Renal pelvis (tissue), 4 donors: ENCODE results near the gene DLG2. TPM values are rescaled to one million over a fixed set of nuclear protein-coding genes. Genes with fewer than 3 reads are reported as not detected.
"Not testable (repeated sequence)": the region's sequence is repeated elsewhere in the genome, so short reads cannot be mapped to it uniquely, and the experiment has no call there.

ENCODE experiments used
- DNase-seq: peaks from one replicate; pipeline ENCODE4 v3.0.0-alpha.2; 2013
- polyA plus RNA-seq, 3 donors: library from polyadenylated mRNA; unstranded; fragments of 120-200 nt; gene quantifications; one replicate each; pipeline ENCODE4 v1.2.1, GENCODE V29; 2013; ENCODE audit not compliant: insufficient read length in 3 of 3

The DLG2 gene
- polyA plus RNA-seq, 3 donors: 10.1 to 16.6 (median 13.0) TPM

DNA sequence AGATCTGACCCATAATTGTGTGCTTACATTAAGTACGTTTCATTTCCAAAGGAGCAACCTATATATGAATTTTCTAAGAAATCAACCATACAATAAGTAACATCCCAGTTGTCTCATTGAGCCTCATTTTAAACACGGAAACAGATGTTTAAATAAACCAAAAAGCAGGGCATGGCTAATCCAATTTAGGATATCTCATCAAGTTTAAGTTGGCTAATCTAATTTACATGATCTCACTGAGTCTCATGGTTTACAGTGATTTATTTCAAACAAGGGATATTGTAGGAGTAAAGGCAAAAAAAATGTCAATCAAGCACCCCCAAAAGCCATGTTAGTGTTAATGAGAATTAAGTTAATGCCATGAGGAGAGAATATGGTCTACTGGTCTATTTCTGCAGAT, 1841.2 kb downstream of the DLG2 start:
- DNase-seq: no peak

- no peak for DNase-seq
Observed at GRCh38 chr11:83784419-83784818, 1842.7 kb downstream of the DLG2 start.

DNA sequence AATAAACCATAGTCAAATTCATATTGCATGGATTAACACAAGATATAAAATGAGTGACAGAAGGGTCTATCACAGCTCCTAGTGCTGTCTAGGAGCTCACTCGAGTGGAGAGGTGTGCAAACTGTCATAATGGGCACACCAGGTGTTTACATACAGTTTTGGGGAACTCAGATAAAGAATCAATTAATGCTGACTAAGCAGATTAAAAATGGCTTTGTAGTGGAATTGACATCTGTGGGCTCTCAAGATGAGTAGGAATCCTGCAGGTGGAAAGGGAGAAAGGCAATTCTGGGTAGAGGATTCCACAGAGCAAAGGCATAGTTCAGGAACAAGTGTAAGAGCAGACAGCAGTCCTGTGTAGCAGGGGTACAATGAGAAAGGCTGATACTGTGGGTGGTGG, 1844.8 kb downstream of the DLG2 start:
- DNase-seq: no peak

GRCh38 chr11:83779876-83780275, 1847.3 kb downstream of the DLG2 start:
- DNase-seq: no peak

GRCh38 chr11:83778596-83778995, 1848.5 kb downstream of the DLG2 start:
- no peak for DNase-seq

GRCh38 chr11:83773950-83774880, 1852.9 kb downstream of the DLG2 start:
- DNase-seq: no peak

- DNase-seq: no peak
Observed at GRCh38 chr11:83768489-83768888, 1858.7 kb downstream of the DLG2 start.

DNA sequence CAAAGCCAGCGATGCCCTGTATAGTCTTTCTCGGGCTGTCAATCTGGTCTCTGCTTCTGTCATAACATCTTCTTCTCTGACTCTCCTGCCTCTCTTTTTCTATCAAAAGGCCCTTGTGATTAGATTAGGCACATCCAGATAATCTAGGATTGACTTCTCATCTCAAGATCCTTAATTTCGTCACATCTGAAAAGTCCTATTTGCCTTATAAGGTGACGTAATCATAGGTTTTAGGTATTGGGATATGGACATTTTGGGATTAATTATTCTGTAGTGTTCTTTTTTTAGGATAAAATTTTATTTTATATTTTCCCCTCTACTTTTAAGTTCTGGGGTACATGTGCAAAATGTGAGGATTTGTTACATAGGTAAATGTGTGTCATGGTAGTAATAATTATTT, 1860.2 kb downstream of the DLG2 start:
- no peak for DNase-seq

- no peak for DNase-seq
Observed at GRCh38 chr11:83764643-83765042, 1862.5 kb downstream of the DLG2 start.

DNA sequence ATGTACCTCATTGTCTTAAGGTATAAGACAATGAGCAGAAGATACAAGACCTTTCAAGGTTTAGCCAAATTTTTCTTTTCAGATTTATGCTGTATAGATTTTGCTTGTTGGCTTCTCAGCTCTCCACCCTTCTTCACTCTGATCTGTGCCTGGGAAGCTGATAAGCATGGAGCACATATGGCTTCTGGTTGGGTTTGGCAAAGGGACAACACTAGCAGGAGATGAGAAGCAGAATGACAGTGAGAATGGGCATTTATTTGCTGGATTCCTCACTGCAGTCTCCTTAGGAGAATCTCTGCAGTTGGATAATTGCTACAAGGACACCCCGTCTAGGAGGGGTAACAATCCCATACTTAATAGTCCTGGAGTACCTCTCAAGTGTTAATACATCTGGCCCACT, 1866.2 kb downstream of the DLG2 start:
- no peak for DNase-seq

GRCh38 chr11:83759148-83759547, 1868.0 kb downstream of the DLG2 start:
- no peak for DNase-seq

DNA sequence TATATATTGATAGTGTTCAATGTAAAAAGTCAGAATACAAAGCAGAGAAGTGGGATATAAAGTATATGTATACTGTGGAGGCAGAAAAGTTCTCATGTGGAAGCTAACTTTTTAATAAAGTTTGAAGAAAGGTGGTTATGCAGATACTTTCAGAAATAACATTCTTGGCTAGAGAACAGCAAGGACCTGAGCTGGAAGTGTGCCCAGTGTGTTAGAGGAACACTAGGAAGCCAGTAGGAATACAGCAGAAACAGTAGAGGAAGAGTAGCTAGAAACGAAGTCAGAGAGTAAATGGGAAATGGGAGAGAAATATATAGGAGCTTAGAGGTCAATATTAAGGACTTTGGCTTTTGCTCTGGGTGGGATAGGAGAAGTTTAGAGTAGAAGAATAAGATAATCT, 1876.1 kb downstream of the DLG2 start:
- no peak for DNase-seq

DNA sequence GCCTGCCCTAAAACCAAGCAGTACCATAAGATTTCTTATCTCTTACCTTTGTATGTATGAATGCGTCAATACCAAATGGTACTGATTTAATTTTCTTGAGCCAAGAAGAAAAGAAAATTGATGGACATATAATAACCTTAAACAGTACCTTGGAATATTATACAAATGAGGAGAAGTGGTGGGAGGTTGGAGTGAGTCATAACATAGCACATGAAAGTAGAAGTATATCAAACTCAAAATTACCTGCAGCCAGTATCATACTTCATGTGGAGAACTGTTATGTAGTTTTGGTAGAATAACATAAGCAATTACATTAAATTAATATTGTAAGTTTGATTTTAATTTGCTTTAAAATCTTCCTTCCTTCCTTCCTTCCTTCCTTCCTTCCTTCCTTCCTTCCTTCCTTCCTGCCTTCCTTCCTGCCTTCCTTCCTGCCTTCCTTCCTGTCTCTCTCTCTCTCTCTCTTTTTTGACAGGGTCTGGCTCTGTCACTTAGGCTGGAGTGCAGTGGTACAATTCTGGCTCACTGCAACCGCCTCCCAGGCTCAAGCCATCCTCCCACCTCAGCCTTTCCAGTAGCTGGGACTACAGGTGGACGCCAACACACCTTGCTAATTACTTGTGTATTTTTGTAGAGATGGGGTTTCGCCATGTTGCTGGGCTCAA, 1880.1 kb downstream of the DLG2 start:
- no peak for DNase-seq

- no peak for DNase-seq
Observed at GRCh38 chr11:83744620-83745192, 1882.4 kb downstream of the DLG2 start.

DNA sequence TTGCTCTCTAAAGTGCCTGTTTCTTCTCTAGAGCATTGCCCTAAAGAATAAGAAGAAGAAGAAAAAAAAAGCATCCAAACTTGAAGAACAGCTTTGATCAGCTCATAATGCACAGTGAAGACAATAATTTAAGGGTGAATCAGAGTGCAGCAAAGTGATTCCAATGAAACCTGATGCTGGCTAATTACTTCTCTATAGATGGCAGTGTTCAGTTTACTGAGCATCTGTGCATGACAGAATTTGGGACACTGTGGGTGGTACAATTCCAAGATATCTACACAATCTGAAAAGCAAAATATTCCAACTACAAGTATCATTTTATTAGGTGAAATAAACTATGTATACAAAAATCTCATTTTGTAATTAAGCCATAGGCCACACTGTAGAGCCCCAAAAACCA, 1890.5 kb downstream of the DLG2 start:
- no peak for DNase-seq

- no peak for DNase-seq
Observed at GRCh38 chr11:83734120-83734519, 1893.0 kb downstream of the DLG2 start.

GRCh38 chr11:83731288-83731687, 1895.9 kb downstream of the DLG2 start:
- not testable (repeated sequence) for DNase-seq

DNA sequence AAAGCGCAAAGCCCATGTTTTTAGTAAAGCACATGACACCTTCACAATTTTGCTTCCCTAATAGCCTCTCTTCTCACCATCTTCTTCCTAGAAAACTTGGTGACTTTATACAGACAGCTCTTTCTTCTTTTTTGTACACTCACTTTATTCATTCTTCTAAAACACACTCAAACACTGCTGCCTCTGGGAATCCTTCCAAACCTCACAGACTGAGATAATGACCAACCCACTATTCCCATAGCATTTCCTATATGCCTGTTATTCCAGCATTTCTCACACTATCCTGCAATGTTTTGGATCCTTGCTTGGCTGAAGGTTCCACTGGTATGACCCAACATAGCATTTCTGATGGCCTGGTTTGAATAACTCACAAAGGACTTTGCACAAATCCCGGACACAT, 1898.9 kb downstream of the DLG2 start:
- no peak for DNase-seq

- DNase-seq: no peak
Observed at GRCh38 chr11:83727251-83727650, 1899.9 kb downstream of the DLG2 start.

- no peak for DNase-seq
Observed at GRCh38 chr11:83726316-83726715, 1900.8 kb downstream of the DLG2 start.

DNA sequence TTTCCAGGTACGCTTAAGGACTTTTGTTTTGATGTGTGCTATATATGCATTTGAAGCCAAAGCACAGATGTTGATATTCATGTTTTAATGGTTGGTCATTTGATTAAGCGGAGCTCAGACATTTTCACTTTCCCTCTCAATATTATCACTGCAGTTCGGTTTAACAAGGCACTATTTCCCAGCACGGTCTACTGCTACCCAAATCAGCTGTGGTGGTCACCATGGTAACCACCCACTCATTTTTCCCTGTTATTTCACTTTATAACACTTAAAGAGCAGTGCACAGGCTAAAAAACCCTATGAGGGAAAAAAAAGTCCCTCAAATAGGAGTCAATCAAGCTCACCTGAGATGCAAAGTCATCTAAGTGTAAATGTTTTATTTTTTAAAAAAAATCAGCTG, 1901.4 kb downstream of the DLG2 start:
- DNase-seq: no peak

DNA sequence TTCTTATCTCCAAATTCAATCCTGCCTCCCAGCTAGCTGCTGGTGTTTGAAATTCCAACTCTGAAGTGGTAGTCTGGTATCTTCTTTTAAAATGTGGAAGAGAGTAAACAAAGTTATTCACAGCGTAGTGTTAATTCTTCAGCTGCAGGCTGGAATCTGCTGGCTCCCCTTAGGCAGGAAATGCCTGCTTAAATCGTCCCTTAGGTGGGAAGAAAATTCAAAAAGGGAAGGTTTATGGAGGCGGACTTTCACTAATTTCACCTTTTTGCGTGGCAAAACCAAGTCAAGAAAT, 1901.9 kb downstream of the DLG2 start:
- DNase-seq: no peak

DNA sequence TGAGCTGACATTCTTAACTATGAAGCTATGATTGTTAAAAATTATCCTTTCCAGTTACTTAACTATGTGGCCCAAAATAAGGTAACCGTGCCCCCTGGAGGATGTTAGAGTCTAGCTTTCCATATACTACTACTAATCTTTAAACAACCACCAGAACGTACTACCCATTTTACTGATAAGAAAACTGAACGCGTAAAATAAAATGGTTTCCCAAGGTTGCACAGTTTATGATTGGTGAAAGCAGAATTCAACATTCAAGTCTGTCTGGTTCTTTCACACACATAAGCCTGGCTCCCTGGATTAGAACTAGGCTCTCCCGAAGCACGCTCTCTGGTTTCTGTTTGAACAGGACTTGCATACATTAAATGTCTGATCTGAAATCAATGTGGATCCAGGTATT, 1903.1 kb downstream of the DLG2 start:
- DNase-seq: peak; percentile 37
